ENCODE measurements around the gene MINDY1. TPM values are rescaled to one million over a fixed set of nuclear protein-coding genes. Genes with fewer than 3 reads are reported as not detected.

Gene MINDY1
- total RNA-seq, 2 donors from 2014 or later: 40.4 to 43.1 TPM

- DNase-seq: no peak
- Histone ChIP-seq H3K9me3 (no peaks in the 10 kb centered on the region), H3K27ac (no peak overlapping the region), H3K36me3 (no peaks in the 10 kb centered on the region), H3K4me1 (no peaks in the 10 kb centered on the region), H3K27me3 (no peaks in the 10 kb centered on the region), H3K9ac (ENCODE audit: low read depth in 2 of 2, low read length in 2 of 2) (no peak overlapping the region), H3K4me3 (no peak overlapping the region)
- no peak for TF ChIP-seq CTCF (IDR thresholded peaks at IDR 0.05)
- intact Hi-C loops (cut with DNase I): no loop called here
Observed at GRCh38 chr1:151001602-151002001, 5.1 kb downstream of the MINDY1 start.

GRCh38 chr1:151000408-151000807, 6.3 kb downstream of the MINDY1 start:
- Histone ChIP-seq H3K27ac (no peak overlapping the region), H3K4me1 (no peaks in the 10 kb centered on the region), H3K9me3 (no peaks in the 10 kb centered on the region), H3K27me3 (no peaks in the 10 kb centered on the region), H3K4me3 (no peak overlapping the region), H3K36me3 (no peaks in the 10 kb centered on the region), H3K9ac (ENCODE audit: low read depth in 2 of 2, low read length in 2 of 2) (no peak overlapping the region)
- no peak for TF ChIP-seq CTCF (IDR thresholded peaks at IDR 0.05)
- no peak for DNase-seq
- intact Hi-C loops (cut with DNase I): no loop called here

DNA sequence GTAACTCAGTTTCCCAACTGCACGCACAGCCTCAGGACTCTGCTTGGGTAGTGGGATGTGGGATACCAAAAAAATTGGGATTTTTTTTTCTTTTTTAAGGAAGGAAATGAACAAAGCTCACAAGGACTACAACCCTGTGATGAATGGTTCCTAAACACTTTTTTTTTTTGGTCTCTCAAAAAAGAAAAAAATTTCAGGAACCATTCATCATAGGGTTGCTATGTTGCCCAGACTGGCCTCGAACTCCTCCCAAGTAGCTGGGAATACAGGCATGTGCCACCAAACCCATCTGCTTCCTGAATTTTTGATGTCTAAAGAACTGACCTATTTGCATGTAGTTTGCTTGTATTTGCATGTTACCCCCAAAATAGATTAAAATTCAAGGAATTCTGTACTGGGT, 6.8 kb downstream of the MINDY1 start:
- Histone ChIP-seq H3K4me3 (no peak overlapping the region), H3K27me3 (no peaks in the 10 kb centered on the region), H3K27ac (no peak overlapping the region), H3K36me3 (no peaks in the 10 kb centered on the region), H3K9ac (ENCODE audit: low read depth in 2 of 2, low read length in 2 of 2) (no peak overlapping the region), H3K9me3 (no peaks in the 10 kb centered on the region), H3K4me1 (no peaks in the 10 kb centered on the region)
- no peak for DNase-seq
- TF ChIP-seq CTCF (IDR thresholded peaks at IDR 0.05): no peak
- intact Hi-C loops (cut with DNase I): loop anchor here (10.0 kb wide), 1 partner anchor 175 kb away; no protein-coding TSS in a partner anchor

- TF ChIP-seq CTCF (IDR thresholded peaks at IDR 0.05): no peak
- Histone ChIP-seq H3K36me3 (no peaks in the 10 kb centered on the region), H3K27me3 (no peaks in the 10 kb centered on the region), H3K9ac (ENCODE audit: low read depth in 2 of 2, low read length in 2 of 2) (no peak overlapping the region), H3K4me3 (no peak overlapping the region), H3K27ac (no peak overlapping the region), H3K9me3 (no peaks in the 10 kb centered on the region), H3K4me1 (no peaks in the 10 kb centered on the region)
- no peak for DNase-seq
- intact Hi-C loops (cut with DNase I): loop anchor here (10.0 kb wide), 1 partner anchor 174 kb away; no protein-coding TSS in a partner anchor
Observed at GRCh38 chr1:150999051-150999674, 7.5 kb downstream of the MINDY1 start.

DNA sequence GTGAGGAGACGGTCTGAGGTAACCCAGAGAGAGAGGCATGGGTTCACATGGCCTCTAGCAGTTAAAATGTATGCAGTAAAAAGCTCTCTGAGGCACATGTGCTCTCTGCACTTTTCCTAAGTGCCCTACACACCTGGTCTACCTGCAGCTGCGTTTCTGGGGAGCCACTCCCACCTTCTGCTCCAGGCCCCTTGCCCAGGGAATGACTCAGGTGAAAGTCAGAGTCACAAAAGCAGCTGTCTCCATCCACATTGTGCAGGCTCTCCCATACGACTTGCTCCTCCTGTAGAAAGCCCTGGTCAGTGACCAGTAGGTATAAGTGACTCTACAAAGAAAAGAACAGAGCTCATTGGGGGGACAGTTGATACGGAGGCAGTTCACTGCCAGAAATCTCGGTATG, 8.8 kb downstream of the MINDY1 start:
- Histone ChIP-seq H3K4me3 (no peak overlapping the region), H3K9ac (ENCODE audit: low read depth in 2 of 2, low read length in 2 of 2) (no peak overlapping the region), H3K27me3 (no peaks in the 10 kb centered on the region), H3K9me3 (no peaks in the 10 kb centered on the region), H3K36me3 (no peaks in the 10 kb centered on the region), H3K4me1 (no peaks in the 10 kb centered on the region), H3K27ac (no peak overlapping the region)
- no peak for DNase-seq
- no peak for TF ChIP-seq CTCF (IDR thresholded peaks at IDR 0.05)
- intact Hi-C loops (cut with DNase I): loop anchor here (10.0 kb wide), 1 partner anchor 173 kb away; no protein-coding TSS in a partner anchor
